SK-N-SH treated with all-trans-retinoic acid at 6 μM for 48 hours (cell line): ENCODE data around the gene RSBN1.
A peak's percentile ranks its signal among the peaks of the same experiment; 100 is the strongest.

Experiments
- ATAC-seq: fragments of 200-7000 bp; cut with Tn5 transposase; 3 replicates; pipeline ENCODE4 v1.9.1; 2020; ENCODE audit warnings: mild to moderate bottlenecking, moderate library complexity
- ARNTL ChIP-seq: fragments of 450-650 bp; formaldehyde crosslinking; IDR thresholded peaks from 2 replicates; pipeline ENCODE4 v1.5.0; 2020; ENCODE audit warnings: low read depth, mild to moderate bottlenecking, moderate library complexity, borderline replicate concordance
- BACH2 ChIP-seq: fragments of 250-450 bp; sonication (Bioruptor Pico); IDR thresholded peaks from 2 replicates; pipeline ENCODE4 v1.9.0; 2021; ENCODE audit warnings: mild to moderate bottlenecking, borderline replicate concordance
- CREB5 ChIP-seq: fragments of 250-450 bp; sonication (Bioruptor Pico); IDR thresholded peaks from 2 replicates; pipeline ENCODE4 v1.5.1; 2020; ENCODE audit warnings: low read depth, mild to moderate bottlenecking, moderate library complexity
- CSRNP3 ChIP-seq: fragments of 250-450 bp; sonication (Bioruptor Pico); IDR thresholded peaks from 2 replicates; pipeline ENCODE4 v1.5.1; 2021; ENCODE audit warnings: mild to moderate bottlenecking, moderate library complexity
- ESRRG ChIP-seq: fragments of 250-450 bp; sonication (Bioruptor Pico); IDR thresholded peaks from 2 replicates; pipeline ENCODE4 v1.6.1; 2021; ENCODE audit warnings: mild to moderate bottlenecking
- GLIS3 ChIP-seq: fragments of 250-450 bp; sonication (Bioruptor Pico); IDR thresholded peaks from 2 replicates; pipeline ENCODE4 v1.5.0; 2020; ENCODE audit warnings: mild to moderate bottlenecking, moderate library complexity
- ISL1 ChIP-seq: fragments of 250-450 bp; sonication (Bioruptor Pico); IDR thresholded peaks from 2 replicates; pipeline ENCODE4 v2.1.2; 2022; ENCODE audit warnings: mild to moderate bottlenecking, moderate library complexity
- OSR1 ChIP-seq: fragments of 250-450 bp; sonication (Bioruptor Pico); IDR thresholded peaks from 2 replicates; pipeline ENCODE4 v1.8.0; 2022; ENCODE audit warnings: moderate library complexity, mild to moderate bottlenecking, inconsistent platforms
- PATZ1 ChIP-seq: fragments of 250-450 bp; sonication (Bioruptor Pico); IDR thresholded peaks from 2 replicates; pipeline ENCODE4 v1.8.0; 2020; ENCODE audit warnings: mild to moderate bottlenecking, moderate library complexity, borderline replicate concordance
- POU6F1 ChIP-seq: fragments of 250-450 bp; sonication (Bioruptor Pico); IDR thresholded peaks from 2 replicates; pipeline ENCODE4 v1.8.0; 2021; ENCODE audit warnings: low read depth, mild to moderate bottlenecking, moderate library complexity, borderline replicate concordance
- PPARA ChIP-seq: fragments of 250-450 bp; sonication (Bioruptor Pico); IDR thresholded peaks from 2 replicates; pipeline ENCODE4 v1.5.0; 2020; ENCODE audit warnings: mild to moderate bottlenecking, borderline replicate concordance
- RARB ChIP-seq: fragments of 250-450 bp; sonication (Bioruptor Pico); IDR thresholded peaks from 2 replicates; pipeline ENCODE4 v1.8.0; 2021; ENCODE audit warnings: mild to moderate bottlenecking, moderate library complexity
- SNAI2 ChIP-seq: fragments of 250-450 bp; sonication (Bioruptor Pico); IDR thresholded peaks from 2 replicates; pipeline ENCODE4 v1.5.0; 2020; ENCODE audit warnings: mild to moderate bottlenecking, moderate library complexity
- TCF4 ChIP-seq: fragments of 250-450 bp; sonication (Bioruptor Pico); IDR thresholded peaks from 2 replicates; pipeline ENCODE4 v1.8.0; 2021; ENCODE audit warnings: mild to moderate bottlenecking, moderate library complexity, borderline replicate concordance
- TOX ChIP-seq: fragments of 250-450 bp; sonication (Bioruptor Pico); IDR thresholded peaks from 2 replicates; pipeline ENCODE4 v1.8.0; 2021; ENCODE audit warnings: mild to moderate bottlenecking, moderate library complexity, borderline replicate concordance
- TSHZ2 ChIP-seq: fragments of 250-450 bp; sonication (Bioruptor Pico); IDR thresholded peaks from 2 replicates; pipeline ENCODE4 v1.5.0; 2020; ENCODE audit warnings: mild to moderate bottlenecking, moderate library complexity
- ZC3H10 ChIP-seq: fragments of 250-450 bp; sonication (Bioruptor Pico); IDR thresholded peaks from 2 replicates; pipeline ENCODE4 v1.5.1; 2021; ENCODE audit warnings: mild to moderate bottlenecking, moderate library complexity
- ZFP3 ChIP-seq: fragments of 250-450 bp; sonication (Bioruptor Pico); IDR thresholded peaks from 2 replicates; pipeline ENCODE4 v1.5.0; 2020; ENCODE audit warnings: mild to moderate bottlenecking, moderate library complexity
- ZNF565 ChIP-seq: fragments of 450-650 bp; formaldehyde crosslinking; conservative IDR thresholded peaks from 2 replicates; pipeline ENCODE4 v1.5.0; 2020; ENCODE audit warnings: low read depth, mild to moderate bottlenecking, moderate library complexity
- ZNF70 ChIP-seq: fragments of 450-650 bp; formaldehyde crosslinking; IDR thresholded peaks from 2 replicates; pipeline ENCODE4 v1.5.0; 2020; ENCODE audit warnings: mild to moderate bottlenecking, moderate library complexity
- ZNF8 ChIP-seq: fragments of 450-650 bp; formaldehyde crosslinking; IDR thresholded peaks from 2 replicates; pipeline ENCODE4 v1.5.0; 2020; ENCODE audit warnings: mild to moderate bottlenecking, moderate library complexity

RSBN1 gene

GRCh38 chr1:113811888-113812660, at the start of gene RSBN1:
RSBN1 (minus strand) TSS chr1:113812476; CDS start chr1:113812412, 64 bp downstream.
- ATAC-seq = peak; percentile 97
- TF ChIP-seq TCF4 (CRISPR knock-in tag) (no peak), ARNTL (no peak), ZFP3 (CRISPR knock-in tag) (no peak), SNAI2 (CRISPR knock-in tag) (no peak), GLIS3 (peak; percentile 80; the same call in 1 of the 2 replicates), TOX (CRISPR knock-in tag) (no peak)

- ATAC-seq = no peak
- no peak for TF ChIP-seq CREB5 (CRISPR knock-in tag)
- no peak for TF ChIP-seq PATZ1 (CRISPR knock-in tag)
- no peak for TF ChIP-seq ZNF8 (CRISPR knock-in tag)
- no peak for TF ChIP-seq RARB (CRISPR knock-in tag)
- TF ChIP-seq CSRNP3 (CRISPR knock-in tag) = no peak
- no peak for TF ChIP-seq SNAI2 (CRISPR knock-in tag)
- no peak for TF ChIP-seq POU6F1 (CRISPR knock-in tag)
- no peak for TF ChIP-seq ESRRG (CRISPR knock-in tag)
- no peak for TF ChIP-seq ARNTL
- no peak for TF ChIP-seq ISL1
- TF ChIP-seq PPARA (CRISPR knock-in tag) = no peak
- TF ChIP-seq TSHZ2 = no peak
- TF ChIP-seq ZNF70 = no peak
Observed at GRCh38 chr1:113861641-113862040, 49.4 kb upstream of the RSBN1 start.

- ATAC-seq = peak; percentile 89
- TF ChIP-seq ZNF565 (CRISPR knock-in tag) = no peak
- no peak for TF ChIP-seq BACH2
- TF ChIP-seq CREB5 (CRISPR knock-in tag) = no peak
- no peak for TF ChIP-seq ZC3H10
- no peak for TF ChIP-seq PATZ1 (CRISPR knock-in tag)
- no peak for TF ChIP-seq OSR1 (CRISPR knock-in tag)
- TF ChIP-seq ESRRG (CRISPR knock-in tag) = no peak
- no peak for TF ChIP-seq TSHZ2
- no peak for TF ChIP-seq PPARA (CRISPR knock-in tag)
- no peak for TF ChIP-seq ZFP3 (CRISPR knock-in tag)
- no peak for TF ChIP-seq RARB (CRISPR knock-in tag)
- no peak for TF ChIP-seq TOX (CRISPR knock-in tag)
- TF ChIP-seq GLIS3 = no peak
Observed at GRCh38 chr1:113860891-113861290, 48.6 kb upstream of the RSBN1 start.
